Frontal cortex (tissue), 4 donors: Measurements from ENCODE around the gene SCD5. TPM values are rescaled to one million over a fixed set of nuclear protein-coding genes. Genes with fewer than 3 reads are reported as not detected.
A peak's percentile ranks its signal among the peaks of the same experiment; 100 is the strongest.

Experiments
- DNase-seq, 2 donors: peaks; one replicate each; pipeline ENCODE4 v3.0.0; 2012; ENCODE audit warnings: low spot score in 2 of 2
- FAIRE-seq: peaks from 2 replicates; lab custom pipeline; 2012; peaks lifted over from hg19 to GRCh38; lab: Jason Lieb, UNC
- total RNA-seq: library from RNA; depleted of rRNA; stranded (reverse); fragments of >200 nt; gene quantifications from one replicate; pipeline ENCODE4 v1.2.3, GENCODE V29; 2014
- donor health status: control.
- donor health status: control.
- donor health status: control.

SCD5 gene
- total RNA-seq, 1 donor from 2014 or later, result 254 TPM

GRCh38 chr4:82774711-82775171 is 23.9 kb downstream of the SCD5 start:
- FAIRE-seq (no peak), DNase-seq (no peak)

GRCh38 chr4:82773057-82773456 is 25.5 kb downstream of the SCD5 start:
- FAIRE-seq (no peak), DNase-seq (no peak)

- DNase-seq, result peak in 1 of 2 donors; percentile 49
Observed at GRCh38 chr4:82770607-82771006, 28.0 kb downstream of the SCD5 start.

GRCh38 chr4:82765134-82765533 is 33.5 kb downstream of the SCD5 start:
- FAIRE-seq (no peak), DNase-seq (no peak)

More at GRCh38 chr4:82770607-82771006, 28.0 kb downstream of the SCD5 start:
- FAIRE-seq, result peak; percentile 96

DNA sequence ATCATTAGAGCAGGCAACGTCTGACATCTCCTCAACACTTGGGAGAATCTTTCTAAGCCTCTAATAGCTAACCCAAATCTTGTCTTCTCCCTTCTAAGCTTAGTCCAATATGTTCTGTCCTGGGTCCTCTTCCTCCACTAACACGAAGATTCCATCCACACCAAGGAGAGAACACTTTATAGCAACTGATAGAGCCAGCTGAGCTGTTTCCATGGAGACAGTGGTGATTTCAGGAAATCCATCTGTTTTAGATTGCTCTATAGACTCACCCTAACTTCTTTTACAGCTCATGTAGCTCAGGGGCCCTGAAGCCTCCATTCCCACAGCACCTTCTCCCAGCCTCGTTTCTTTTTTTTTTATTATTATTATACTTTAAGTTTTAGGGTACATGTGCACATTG is 37.4 kb downstream of the SCD5 start:
- DNase-seq, result no peak
- no peak for FAIRE-seq

DNA sequence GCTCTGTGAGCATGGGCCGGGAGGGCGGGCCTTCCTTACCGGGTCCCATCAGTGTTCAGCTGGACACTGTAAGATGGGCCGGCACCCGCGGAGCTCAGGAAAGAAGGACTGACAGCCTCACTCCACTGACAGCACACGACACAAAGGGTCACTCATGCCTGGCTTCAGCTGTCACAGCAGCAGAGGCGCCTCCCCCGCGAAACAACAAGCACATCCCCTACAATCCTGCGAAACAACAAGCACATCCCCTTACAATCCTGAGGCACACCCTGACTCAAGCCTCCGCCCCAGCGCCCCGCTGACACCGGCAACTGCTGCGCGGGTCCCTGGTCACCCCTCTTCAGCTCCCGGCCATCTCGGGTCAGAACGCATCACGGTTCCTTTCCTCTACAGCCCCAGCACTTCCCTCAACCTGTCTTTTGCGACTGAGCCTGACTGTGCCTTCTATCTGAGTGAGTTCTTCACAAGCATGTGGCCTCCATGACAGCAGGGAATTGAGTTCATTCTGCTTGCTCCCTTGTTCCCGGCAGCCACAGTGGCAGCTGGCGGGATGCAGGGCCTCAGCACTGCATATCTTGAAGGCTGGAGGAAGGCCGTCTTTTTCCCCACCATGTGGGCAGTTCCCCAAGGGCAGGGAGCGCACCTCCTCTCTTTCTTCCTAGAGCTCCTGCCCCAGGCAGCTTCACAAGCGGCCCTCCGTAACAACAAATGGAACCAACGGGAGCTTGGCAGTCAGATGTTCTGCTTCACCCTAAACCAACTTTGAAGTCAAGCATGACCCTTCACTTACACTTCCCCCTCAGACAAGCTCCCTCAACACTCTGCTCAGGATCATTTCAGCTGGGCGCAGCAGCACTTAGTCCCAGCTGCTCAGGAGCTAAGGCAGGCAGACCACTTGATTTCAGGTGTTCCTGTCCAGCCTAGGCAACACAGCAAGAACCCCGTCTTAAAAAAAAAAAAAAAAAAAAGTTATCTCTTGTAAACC is 39.6 kb downstream of the SCD5 start:
- DNase-seq, result no peak
- FAIRE-seq, result no peak

DNA sequence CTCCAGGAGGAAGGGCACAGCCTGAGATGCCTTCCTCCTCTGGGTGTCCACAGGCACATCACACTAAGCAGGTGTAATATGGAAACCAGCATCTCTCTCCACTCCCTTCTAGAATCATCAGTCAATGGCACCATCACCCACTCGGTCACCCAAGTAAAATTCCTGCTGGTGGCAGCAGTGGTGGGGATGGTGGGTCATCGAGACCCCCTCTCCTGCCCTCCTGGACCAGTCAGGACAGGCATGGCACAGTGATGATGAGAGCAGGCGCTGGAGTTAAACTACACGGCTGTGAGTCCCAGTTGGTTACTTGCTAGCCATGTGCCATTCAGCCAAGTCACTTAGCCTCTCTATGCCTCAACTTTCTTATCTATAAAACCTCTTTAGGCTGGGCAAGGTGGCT is 42.5 kb downstream of the SCD5 start:
- no peak for DNase-seq
- no peak for FAIRE-seq

- DNase-seq (no peak), FAIRE-seq (no peak)
Observed at GRCh38 chr4:82755650-82756049, 42.9 kb downstream of the SCD5 start.

DNA sequence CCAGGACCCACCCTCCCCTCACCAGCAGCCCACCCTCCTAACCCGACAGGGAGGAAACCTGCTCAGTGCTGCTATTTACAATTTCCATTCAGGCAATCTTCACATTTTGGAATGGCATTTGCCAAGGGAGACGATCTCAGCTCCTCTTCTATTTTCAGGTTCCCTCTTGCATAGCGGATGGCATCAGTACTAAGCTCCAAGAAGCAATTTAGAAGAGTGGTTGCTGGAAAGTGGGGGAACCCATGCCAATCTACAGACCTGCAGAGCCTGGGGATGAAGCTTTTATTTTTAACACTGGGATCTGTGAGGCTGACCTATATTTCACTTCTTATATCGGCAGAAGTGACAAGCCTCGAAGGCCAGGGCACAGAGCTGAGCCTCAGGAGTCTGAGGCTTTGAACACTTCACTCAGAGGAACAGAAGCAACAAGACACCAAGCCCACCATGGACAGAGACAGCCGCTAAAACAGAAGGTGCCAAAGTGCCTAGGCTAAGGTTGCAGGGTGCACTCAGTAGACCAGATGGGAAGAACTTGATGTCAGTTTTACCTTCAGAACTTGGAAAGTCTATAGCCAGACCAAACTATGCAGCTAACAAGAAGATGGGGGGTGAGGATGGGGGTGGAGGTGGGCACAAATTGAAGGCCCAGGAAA is 44.0 kb downstream of the SCD5 start:
- DNase-seq (no peak), FAIRE-seq (no peak)

DNA sequence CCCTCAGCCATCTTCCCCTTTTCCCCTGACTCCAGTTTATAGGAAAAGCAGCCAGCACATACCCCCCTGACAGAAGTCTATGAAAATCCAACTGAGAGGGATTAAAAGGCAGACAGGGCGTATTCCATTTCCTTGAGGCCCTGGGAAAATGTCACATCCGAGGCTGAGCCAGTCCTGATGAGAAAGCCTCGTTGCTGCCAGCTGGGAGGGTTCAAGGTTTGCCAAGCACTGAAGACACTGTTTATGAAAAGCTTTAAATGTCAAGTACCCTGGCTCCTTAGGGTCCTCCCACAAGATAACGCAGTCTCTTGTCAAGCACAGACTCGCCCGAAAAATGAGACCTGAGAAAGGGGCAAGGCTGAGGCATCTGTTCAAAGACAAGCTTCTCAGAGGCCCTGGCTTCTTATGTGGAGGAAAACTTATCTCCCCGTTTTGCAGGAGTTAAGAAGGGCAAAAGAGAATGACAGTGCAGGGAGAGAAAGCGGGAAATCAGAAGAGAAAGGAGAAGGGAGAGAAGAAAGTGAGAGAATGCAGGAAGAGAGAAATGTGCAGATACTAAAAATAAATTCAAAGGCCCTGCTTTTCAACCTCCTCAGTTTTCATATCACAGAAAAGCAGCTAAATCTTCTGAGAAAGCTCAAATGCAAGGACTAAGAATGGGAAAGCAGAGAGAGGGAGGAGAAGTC is 44.7 kb downstream of the SCD5 start:
- DNase-seq (no peak), FAIRE-seq (no peak)

- FAIRE-seq (no peak), DNase-seq (no peak)
Observed at GRCh38 chr4:82753238-82753637, 45.4 kb downstream of the SCD5 start.

DNA sequence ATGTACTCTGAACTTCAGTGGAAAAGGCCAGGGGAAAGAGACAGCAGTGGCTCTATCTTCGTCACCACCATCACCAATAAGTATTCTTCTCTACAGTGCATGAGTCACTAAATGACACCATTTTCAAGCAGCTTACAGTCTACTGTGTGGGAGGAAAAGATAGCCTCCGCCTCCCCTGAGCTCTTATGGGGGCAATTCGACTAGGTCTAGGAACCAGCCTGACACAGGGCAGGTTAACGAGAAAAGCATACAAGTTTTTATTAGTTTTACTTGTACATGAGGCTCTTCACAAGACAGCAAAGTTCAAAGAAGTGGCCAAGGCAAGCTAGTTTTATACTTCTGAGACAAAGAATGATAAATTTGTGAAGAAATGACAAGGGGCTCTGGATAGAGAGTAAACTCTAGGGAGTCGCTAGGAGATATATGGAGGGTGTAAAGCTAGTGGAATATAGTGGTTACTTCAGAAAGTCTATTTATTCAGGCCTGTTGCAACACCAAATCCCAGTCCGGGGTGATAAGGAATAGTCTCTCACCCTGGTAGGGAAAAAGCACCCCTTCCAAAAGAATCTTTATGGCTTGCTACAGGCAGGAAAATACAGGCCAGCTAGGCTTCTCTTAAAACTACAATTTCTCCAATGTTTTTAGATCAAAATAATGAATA is 49.7 kb downstream of the SCD5 start:
- FAIRE-seq (no peak), DNase-seq (no peak)

DNA sequence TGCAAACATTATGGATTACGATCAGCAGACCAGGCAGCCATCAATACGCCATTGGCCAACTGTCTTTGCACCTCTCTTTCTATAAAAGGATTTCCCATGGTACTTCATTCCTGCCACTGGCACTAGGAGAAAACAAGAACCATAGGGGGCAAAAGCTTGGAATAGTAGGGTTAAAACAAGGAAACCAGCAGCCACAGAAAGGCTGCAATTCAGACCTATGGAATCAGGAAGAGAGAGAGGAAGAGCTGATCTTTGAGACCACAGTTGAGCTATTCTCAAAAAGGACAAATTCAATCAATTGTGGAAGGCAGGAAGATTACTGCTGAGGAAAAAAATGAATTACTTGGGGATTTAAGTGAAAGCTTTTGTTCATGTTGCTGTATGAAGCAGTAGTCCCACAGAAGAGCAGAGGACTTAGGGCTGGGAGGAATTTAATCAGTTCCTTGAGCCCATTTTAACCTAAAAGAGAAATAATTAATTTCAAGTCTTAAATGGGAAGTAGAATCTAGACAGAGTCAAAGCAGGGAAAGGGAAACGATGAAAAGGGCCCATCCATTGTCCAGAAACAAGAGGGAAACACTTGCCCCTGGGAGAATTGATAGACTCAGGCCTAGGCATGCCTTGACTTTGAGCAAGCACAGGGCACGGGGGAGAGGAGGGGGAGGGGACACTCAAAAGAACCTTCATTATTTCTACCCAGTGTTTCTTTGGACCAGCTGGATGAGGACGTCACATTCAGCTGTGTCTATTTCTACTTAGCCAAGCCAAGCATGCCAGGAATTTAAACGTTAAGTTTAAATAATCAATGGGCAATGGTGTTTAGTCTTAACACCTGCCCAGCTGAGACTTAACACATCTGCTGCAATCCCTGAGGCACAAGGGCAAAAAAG is 50.7 kb downstream of the SCD5 start:
- no peak for DNase-seq

DNA sequence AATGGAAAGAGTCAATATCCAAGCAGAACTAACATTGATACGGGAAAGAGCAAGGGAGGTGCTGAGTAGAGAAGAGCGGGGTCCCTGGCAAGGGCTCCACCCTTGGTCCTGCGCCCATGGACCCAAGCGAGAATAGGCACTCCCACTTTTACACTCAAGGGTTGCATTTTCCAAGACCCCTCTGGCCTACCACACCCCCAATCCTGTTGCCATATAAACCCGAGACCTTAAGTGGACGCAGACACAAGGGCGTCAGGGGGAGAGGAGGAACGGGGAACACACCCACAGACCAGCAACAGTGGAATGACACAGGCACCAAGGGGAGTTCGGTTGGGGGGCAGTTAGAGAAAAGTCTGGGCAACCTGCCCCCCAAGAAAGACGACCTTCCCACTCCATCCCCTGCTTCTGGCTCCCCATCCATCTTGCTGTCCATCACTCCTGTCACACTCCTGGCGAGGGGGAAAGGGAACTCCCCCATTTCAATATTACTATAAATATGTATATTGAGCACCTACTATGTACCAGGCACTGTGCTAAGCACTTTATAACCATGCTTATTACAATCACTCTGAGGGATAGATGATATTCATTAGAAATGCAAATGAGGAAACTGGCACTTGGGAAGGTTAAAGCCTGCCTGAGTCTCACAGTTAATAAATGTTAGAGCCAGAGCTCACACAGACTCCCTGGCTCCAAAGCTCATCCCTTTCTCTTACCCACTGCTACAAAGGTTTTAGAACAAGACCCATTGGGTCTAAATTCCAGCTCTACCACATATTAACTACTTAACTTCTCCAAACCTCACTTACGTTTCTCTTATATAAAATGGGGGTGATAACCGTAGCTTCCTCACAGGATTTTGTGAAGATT is 51.7 kb downstream of the SCD5 start:
- no peak for FAIRE-seq
- DNase-seq, result no peak

More for the DNA sequence above, 50.7 kb downstream of the SCD5 start:
- FAIRE-seq, result no peak

DNA sequence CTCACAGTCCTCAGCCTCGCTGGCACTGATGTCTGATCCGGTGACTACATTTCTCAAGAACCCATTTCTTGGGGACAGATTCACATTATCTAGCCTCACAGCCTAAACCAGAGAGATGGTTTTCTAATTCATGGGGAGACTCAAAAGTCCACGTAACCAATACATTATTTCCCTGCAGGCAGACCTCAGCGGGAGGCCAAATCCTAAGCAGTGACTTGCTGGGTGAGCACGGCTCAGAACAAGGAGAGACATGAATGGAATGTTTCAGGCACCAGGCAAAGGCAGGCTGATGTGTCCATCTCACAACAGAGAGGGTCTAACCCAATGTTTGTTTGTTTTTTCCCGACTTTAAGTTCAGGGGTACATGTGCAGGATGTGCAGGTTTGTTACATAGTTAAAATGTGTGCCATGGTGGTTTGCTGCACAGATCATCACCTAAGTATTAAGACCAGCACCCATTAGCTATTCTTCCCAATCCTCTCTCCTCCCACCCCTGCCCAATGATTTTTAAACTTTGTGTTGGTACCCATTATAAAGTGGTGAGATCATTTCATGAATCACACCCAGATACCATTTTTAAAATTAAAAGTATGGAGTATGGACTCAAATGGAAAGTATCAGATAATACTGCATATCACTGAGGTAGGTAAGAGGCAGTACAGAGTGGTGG is 53.3 kb downstream of the SCD5 start:
- no peak for FAIRE-seq
- DNase-seq, result no peak

DNA sequence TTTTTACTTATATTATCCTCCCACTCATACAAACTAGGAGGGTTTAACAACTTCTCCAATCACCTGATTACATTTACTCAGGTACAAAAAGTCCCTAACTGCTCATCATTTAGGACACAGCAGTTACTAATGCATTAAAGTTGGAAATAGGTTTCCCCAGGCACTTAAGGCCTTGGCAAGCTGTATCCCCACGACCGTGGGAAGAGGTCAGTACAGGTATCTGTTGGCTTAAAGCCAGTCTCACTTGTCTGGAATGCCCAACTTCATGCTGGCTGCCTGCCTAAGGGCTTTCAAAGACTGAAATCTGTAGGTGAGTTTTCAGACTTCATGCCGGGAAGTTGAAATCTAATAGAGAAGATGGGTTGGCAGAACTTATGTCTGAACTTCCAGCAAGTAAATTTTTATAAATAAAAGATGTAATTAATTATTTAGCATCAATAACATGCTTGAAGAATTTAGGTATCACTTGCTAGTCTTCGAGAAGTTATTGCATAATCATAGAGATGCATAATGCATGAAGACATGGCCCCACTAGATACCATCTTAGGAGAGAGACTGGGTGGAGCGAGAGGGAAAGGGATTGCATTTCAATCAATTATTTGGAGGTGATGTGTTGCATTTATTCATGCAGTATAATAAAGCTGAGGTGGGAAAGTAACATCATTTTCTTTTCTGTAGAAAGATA is 54.2 kb downstream of the SCD5 start:
- no peak for DNase-seq
- FAIRE-seq, result no peak

GRCh38 chr4:82741188-82741587 is 57.4 kb downstream of the SCD5 start:
- DNase-seq (no peak), FAIRE-seq (no peak)
